ENCODE measurements around the gene GRK7.

DNA sequence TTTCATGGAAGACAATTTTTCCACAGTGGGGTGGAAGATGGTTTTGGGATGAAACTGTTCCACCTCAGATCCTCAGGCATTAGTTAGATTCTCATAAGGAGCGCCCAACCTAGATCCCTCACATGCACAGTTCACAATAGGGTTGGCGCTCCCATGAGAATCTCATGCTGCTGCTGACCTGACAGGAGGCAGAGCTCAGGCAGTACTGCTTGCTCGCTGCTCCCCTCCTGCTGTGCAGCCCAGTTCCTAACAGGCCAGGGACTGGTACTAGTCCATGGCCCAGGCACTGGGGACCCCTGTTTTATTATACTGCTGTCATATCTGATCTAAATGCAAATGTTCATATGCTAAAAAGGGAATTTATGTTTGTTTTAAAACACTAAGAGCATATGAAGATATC, 9.8 kb upstream of the GRK7 start:
- TF ChIP-seq, protein P1, sequence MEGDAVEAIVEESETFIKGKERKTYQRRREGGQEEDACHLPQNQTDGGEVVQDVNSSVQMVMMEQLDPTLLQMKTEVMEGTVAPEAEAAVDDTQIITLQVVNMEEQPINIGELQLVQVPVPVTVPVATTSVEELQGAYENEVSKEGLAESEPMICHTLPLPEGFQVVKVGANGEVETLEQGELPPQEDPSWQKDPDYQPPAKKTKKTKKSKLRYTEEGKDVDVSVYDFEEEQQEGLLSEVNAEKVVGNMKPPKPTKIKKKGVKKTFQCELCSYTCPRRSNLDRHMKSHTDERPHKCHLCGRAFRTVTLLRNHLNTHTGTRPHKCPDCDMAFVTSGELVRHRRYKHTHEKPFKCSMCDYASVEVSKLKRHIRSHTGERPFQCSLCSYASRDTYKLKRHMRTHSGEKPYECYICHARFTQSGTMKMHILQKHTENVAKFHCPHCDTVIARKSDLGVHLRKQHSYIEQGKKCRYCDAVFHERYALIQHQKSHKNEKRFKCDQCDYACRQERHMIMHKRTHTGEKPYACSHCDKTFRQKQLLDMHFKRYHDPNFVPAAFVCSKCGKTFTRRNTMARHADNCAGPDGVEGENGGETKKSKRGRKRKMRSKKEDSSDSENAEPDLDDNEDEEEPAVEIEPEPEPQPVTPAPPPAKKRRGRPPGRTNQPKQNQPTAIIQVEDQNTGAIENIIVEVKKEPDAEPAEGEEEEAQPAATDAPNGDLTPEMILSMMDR (IDR thresholded peaks at IDR 0.05): no peak
- TF ChIP-seq ZFX (IDR thresholded peaks at IDR 0.05; ENCODE audit: borderline replicate concordance): no peak

Measured in 22Rv1 (cell line).